GM19023 (cell line): Measurements from ENCODE around the gene CLSTN1.
A peak's percentile ranks its signal among the peaks of the same experiment; 100 is the strongest.

Experiments used
- ATAC-seq: cut with Tn5 transposase; IDR thresholded peaks from one replicate; pipeline ENCODE4 v1.9.1; 2021; ENCODE audit warnings: mild to moderate bottlenecking, moderate library complexity; ENCODE audit not compliant: unreplicated experiment

Gene CLSTN1

DNA sequence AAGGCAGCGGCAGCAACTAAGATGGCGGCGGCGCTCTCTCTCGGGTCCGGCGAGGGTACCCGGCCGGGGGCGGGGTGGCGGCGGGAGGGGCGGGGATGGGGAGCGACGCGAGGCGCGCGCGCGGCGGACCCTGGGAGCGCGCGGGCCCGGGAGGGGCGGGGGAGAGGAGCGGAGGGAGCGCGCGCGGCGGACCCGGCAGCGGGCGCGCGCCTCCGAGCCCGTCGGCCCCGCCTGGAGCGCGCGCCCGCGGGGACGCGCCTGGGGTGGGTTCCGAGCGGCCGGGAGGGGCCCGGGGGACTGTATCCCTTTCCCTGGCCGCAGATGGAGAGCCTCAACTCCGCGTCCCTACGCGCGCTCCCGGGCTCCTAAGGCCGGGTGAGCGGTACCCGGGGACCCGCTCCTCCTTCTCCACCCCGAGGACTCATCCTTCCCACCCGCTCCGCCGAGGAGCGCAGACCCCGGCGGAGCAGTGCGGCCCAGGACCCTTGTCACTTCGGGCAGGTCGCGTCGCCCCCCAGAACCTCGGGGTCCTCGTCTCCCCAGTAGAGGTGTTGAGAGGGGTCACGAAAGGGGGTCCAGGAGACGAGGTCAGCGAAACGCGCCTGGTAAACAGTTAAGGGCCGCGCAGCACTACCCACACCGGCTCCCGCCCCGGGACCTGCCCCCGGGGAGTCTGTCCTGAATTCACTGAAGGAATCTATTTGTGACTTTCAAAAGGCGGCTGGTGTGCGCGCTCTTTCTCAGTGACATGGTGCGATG, at the start of gene CLSTN1:
Gene CLSTN1 (minus strand): TSS at position 23 of the 759 bp plus-strand sequence. CDS start 232 bp downstream, outside the sequence.
- no peak for ATAC-seq

GRCh38 chr1:9873385-9873784, 49.6 kb upstream of the CLSTN1 start:
- no peak for ATAC-seq

DNA sequence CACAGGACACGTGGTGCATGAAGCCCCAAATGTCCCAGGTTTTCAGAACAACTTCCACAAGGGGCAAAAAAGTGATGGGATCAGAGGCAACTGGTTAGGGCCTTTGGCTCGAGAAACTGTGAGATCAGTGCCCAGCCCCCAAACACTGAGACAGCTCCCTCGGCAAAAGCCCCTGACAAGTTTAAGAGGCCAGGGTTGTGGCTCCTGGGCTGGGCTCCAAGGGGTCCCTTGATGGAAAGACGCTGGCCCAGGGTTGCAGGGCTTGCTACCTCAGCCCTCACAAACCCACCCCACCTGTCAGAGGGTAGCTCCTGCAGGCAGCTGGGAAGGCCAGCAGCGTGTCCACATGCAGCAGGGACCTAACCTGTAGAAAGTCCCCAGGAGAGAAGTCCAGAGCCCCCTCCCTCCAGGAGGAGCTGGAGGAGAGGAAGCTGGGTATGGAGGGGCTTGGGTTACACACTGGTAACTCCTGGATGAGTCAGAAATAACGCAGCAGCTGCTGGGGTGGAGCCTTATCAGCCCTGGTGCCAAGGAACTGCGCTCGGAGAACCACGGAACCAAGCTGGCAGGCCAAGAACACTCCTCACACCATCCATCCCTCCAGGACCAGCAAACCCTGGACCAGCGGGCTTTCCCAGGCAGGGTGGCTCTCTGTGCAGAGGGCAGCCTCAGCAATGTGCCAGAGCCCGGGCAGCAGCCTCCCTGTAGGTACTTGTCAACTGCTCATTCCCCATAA, 48.8 kb upstream of the CLSTN1 start:
- ATAC-seq = no peak

DNA sequence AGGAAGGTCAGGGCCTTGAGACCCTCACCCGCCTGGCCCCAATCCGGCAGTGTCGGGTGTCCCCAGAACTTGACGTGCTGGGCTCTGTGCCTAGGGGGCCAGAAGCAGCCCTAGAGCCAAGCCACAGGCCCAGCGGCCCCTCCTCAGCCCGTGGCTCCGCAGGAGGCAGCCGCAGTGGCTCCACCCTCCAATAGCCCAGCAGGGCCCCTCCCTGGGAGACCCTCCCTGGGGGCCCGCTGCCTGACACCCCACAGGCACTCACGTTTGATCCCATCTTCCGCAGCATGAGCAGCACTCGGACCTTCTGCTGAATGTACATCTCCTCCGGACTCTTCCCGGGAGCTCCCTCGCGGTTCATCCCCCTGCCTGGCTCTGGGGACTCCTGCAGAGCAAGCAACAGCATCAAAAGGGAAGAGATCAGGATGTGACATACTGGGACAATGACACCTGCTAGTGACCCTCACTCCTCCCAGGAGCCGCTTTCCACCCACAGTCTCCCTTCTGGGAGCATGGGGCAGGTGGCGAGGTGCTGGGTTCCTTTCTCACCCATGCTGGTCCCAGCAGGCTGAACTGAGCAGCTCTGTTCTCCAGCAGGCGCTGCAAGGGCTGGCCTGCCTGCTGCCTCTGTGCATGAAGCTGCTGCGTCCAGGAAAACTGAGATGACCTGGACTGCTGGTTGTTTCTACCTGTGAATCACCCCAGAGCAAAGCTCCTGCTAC, 48.1 kb upstream of the CLSTN1 start:
- no peak for ATAC-seq

DNA sequence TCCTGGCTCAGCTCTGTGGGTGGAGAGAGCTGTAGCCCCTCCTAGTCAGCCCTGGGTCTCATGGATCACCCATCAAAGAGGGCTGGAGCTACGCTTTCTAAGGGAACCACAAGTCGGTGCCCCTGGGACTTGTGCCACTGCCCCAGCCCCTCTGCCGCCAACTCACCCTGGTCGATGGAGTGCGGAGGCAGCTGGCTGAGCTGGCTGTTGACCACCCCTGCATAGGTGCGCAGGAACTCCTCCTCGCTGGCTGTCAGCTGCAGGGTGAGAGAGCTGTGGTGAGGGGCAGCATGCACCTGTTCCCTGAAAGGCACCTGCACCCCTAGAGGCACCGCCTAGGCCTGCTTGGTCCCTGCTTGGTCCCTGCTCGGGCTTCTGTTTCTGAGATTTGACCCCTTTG, 47.3 kb upstream of the CLSTN1 start:
- no peak for ATAC-seq

DNA sequence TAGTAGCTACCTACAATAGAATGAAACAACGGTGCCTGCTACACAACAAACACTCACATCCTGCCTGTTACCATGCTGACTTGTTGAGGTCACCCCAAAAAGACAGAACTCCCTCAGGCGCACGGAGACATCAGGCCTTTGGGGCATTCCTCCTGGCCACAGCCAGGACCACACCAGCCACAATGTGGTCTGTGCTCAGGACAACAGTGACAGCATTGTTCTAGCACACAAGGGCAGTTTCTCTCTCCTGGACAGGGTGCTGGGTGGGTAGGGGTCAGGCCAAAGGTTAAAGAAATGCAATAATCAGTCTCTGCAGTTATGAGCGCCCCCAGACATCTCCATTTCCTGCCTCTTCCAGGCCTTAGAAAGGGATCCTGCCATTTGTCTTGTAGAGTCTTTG, 46.8 kb upstream of the CLSTN1 start:
- no peak for ATAC-seq

GRCh38 chr1:9869831-9870251, 46.1 kb upstream of the CLSTN1 start:
- ATAC-seq = no peak

GRCh38 chr1:9868244-9868590, 44.5 kb upstream of the CLSTN1 start:
- ATAC-seq = no peak

- peak; percentile 56 for ATAC-seq
Observed at GRCh38 chr1:9867408-9868243, 43.9 kb upstream of the CLSTN1 start.

DNA sequence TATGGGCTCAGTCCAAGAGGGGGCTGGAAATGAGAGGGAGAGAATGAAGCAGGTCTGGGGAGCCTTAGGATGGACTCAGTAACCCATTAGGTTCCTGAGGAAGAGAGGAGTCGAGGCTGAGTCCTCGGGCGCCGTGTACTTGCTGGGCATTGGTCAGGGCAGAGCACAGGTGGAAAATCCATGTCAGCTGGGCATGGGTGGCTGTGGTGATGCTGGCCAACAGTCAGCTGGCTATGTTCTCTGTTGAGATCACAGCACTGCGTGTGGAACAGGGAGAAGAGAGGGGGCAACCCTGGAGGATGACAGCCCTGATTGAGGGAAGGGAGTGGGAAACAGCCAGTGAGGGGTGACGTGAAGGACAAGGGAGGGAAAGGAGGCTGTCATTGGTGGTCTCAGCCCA, 43.1 kb upstream of the CLSTN1 start:
- ATAC-seq = no peak

- no peak for ATAC-seq
Observed at GRCh38 chr1:9865724-9866123, 42.0 kb upstream of the CLSTN1 start.

GRCh38 chr1:9863371-9863770, 39.6 kb upstream of the CLSTN1 start:
- no peak for ATAC-seq

- no peak for ATAC-seq
Observed at GRCh38 chr1:9861360-9861759, 37.6 kb upstream of the CLSTN1 start.

GRCh38 chr1:9860887-9861286, 37.1 kb upstream of the CLSTN1 start:
- ATAC-seq = no peak

GRCh38 chr1:9859281-9860014, 35.7 kb upstream of the CLSTN1 start:
- ATAC-seq = no peak

GRCh38 chr1:9858293-9859035, 34.7 kb upstream of the CLSTN1 start:
- ATAC-seq = no peak

DNA sequence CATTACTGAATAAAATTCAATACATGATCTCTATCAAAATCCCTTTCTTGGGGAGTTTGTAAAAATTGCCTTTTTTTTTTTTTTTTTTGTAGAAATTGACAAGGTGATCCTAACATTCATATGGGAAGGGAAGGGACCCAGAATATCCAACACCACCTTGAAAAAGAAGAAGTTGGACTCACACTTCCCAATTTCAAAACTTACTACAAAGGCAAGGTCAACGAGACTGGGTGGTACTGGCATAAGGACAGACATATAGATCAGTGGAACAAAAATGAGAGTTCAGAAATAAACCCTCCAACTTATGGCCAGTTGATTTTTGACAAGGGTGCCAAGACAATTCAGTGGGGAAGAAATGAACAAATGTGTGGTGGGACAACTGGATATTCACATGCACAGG, 31.4 kb upstream of the CLSTN1 start:
- no peak for ATAC-seq

GRCh38 chr1:9853249-9853595, 29.5 kb upstream of the CLSTN1 start:
- no peak for ATAC-seq

- ATAC-seq = no peak
Observed at GRCh38 chr1:9852410-9853248, 28.9 kb upstream of the CLSTN1 start.
